Peyer's patch (tissue), 4 donors: Measurements from ENCODE around the gene GSTM4.

Source experiments
- CTCF ChIP-seq, 6 experiments: fragments of 450-650 bp in 4 of 6; fragments of 200-600 bp in 2 of 6; sonication (generic) in 1 of 6; IDR thresholded peaks; one replicate each; pipeline ENCODE4 v1.5.1; 2017 to 2019; ENCODE audit warnings: antibody characterized with exemption in 6 of 6, mild to moderate bottlenecking in 3 of 6, moderate library complexity in 1 of 6
- POLR2A ChIP-seq, 2 donors: fragments of 450-650 bp; IDR thresholded peaks; one replicate each; pipeline ENCODE4 v1.5.1; 2017; ENCODE audit warnings: antibody characterized with exemption in 2 of 2, mild to moderate bottlenecking in 2 of 2, moderate library complexity in 2 of 2

- no peak for TF ChIP-seq CTCF (IDR thresholded peaks at IDR 0.05)
- no peak for TF ChIP-seq POLR2A (IDR thresholded peaks at IDR 0.05)
These were observed 35.0 kb upstream of the GSTM4 start for GRCh38 chr1:109620841-109621286.
